Activated naive CD4-positive, alpha-beta T cell treated with Interleukin-2 at 50 U/mL for 16 hours (primary cell): ENCODE data around the gene HRK.

Source experiments
- DNase-seq: peaks from one replicate; pipeline ENCODE4 v3.0.0-alpha.2; 2020

HRK gene

GRCh38 chr12:116864371-116865160 is 16.7 kb downstream of the HRK start:
- no peak for DNase-seq

- DNase-seq = no peak
These were observed 17.9 kb downstream of the HRK start for GRCh38 chr12:116863275-116863767.

- no peak for DNase-seq
These were observed 19.1 kb downstream of the HRK start for GRCh38 chr12:116862167-116862566.

- DNase-seq = peak; percentile 19
These were observed 19.9 kb downstream of the HRK start for GRCh38 chr12:116861320-116861719.

GRCh38 chr12:116860263-116860662 is 21.0 kb downstream of the HRK start:
- no peak for DNase-seq

- DNase-seq = no peak
These were observed 22.2 kb downstream of the HRK start for GRCh38 chr12:116859079-116859478.

GRCh38 chr12:116856729-116857128 is 24.5 kb downstream of the HRK start:
- DNase-seq = no peak

GRCh38 chr12:116855744-116856470 is 25.3 kb downstream of the HRK start:
- no peak for DNase-seq

GRCh38 chr12:116853507-116853906 is 27.7 kb downstream of the HRK start:
- DNase-seq = no peak

- no peak for DNase-seq
These were observed 28.9 kb downstream of the HRK start for GRCh38 chr12:116852303-116852702.

- DNase-seq = no peak
These were observed 32.0 kb downstream of the HRK start for GRCh38 chr12:116849216-116849615.

- no peak for DNase-seq
These were observed 38.2 kb downstream of the HRK start for GRCh38 chr12:116843085-116843484.

- DNase-seq = no peak
These were observed 41.9 kb downstream of the HRK start for GRCh38 chr12:116839287-116839830.

- DNase-seq = no peak
These were observed 42.9 kb downstream of the HRK start for GRCh38 chr12:116838365-116838764.

- DNase-seq = no peak
These were observed 44.1 kb downstream of the HRK start for GRCh38 chr12:116837097-116837496.

GRCh38 chr12:116835484-116835883 is 45.8 kb downstream of the HRK start:
- no peak for DNase-seq

GRCh38 chr12:116833474-116833873 is 47.8 kb downstream of the HRK start:
- no peak for DNase-seq

- no peak for DNase-seq
These were observed 48.9 kb downstream of the HRK start for GRCh38 chr12:116832353-116832752.

GRCh38 chr12:116827432-116827831 is 53.8 kb downstream of the HRK start:
- no peak for DNase-seq

- no peak for DNase-seq
These were observed 60.0 kb downstream of the HRK start for GRCh38 chr12:116821291-116821690.

GRCh38 chr12:116820064-116820656 is 61.1 kb downstream of the HRK start:
- no peak for DNase-seq

- DNase-seq = peak; percentile 89
These were observed 62.1 kb downstream of the HRK start for GRCh38 chr12:116818948-116819832.
